SHP77 (cell line): Measurements from ENCODE around the gene FHIT.

Experiments
- DNase-seq, 2 experiments: peaks; one replicate each; lab custom pipeline; 2025; lab: John Stamatoyannopoulos, UW

FHIT gene

GRCh38 chr3:61251174-61251972, at the start of gene FHIT:
TSS of gene FHIT (minus strand) at chr3:61251452.
- peak; percentile 95 to 96 for DNase-seq

- DNase-seq: no peak
Measured at GRCh38 chr3:61300786-61301185, 49.5 kb upstream of the FHIT start.

GRCh38 chr3:61300006-61300380, 48.7 kb upstream of the FHIT start:
- no peak for DNase-seq

GRCh38 chr3:61299343-61300005, 48.2 kb upstream of the FHIT start:
- DNase-seq: no peak

GRCh38 chr3:61297821-61298220, 46.6 kb upstream of the FHIT start:
- no peak for DNase-seq

GRCh38 chr3:61288446-61288845, 37.2 kb upstream of the FHIT start:
- no peak for DNase-seq

GRCh38 chr3:61283876-61284275, 32.6 kb upstream of the FHIT start:
- DNase-seq: no peak

GRCh38 chr3:61278713-61279112, 27.5 kb upstream of the FHIT start:
- no peak for DNase-seq

GRCh38 chr3:61277411-61277810, 26.2 kb upstream of the FHIT start:
- DNase-seq: no peak

- DNase-seq: no peak
Measured at GRCh38 chr3:61269435-61269834, 18.2 kb upstream of the FHIT start.

GRCh38 chr3:61268644-61269043, 17.4 kb upstream of the FHIT start:
- DNase-seq: no peak

- no peak for DNase-seq
Measured at GRCh38 chr3:61264281-61264680, 13.0 kb upstream of the FHIT start.

- no peak for DNase-seq
Measured at GRCh38 chr3:61257148-61257547, 5.9 kb upstream of the FHIT start.

- no peak for DNase-seq
Measured at GRCh38 chr3:61253756-61254155, 2.5 kb upstream of the FHIT start.

- no peak for DNase-seq
Measured at GRCh38 chr3:61252836-61253235, 1.6 kb upstream of the FHIT start.

- DNase-seq: peak; percentile 9 to 46
Measured at GRCh38 chr3:61250784-61251173, 473 bp downstream of the FHIT start.

- no peak for DNase-seq
Measured at GRCh38 chr3:61248496-61248895, 2.8 kb downstream of the FHIT start.

GRCh38 chr3:61247191-61247590, 4.1 kb downstream of the FHIT start:
- DNase-seq: no peak

- DNase-seq: peak; percentile 84 to 90
Measured at GRCh38 chr3:61239871-61240270, 11.4 kb downstream of the FHIT start.

GRCh38 chr3:61237858-61238257, 13.4 kb downstream of the FHIT start:
- DNase-seq: no peak

- DNase-seq: no peak
Measured at GRCh38 chr3:61236556-61236955, 14.7 kb downstream of the FHIT start.

- no peak for DNase-seq
Measured at GRCh38 chr3:61233746-61234145, 17.5 kb downstream of the FHIT start.

GRCh38 chr3:61231693-61232092, 19.6 kb downstream of the FHIT start:
- DNase-seq: no peak

- DNase-seq: no peak
Measured at GRCh38 chr3:61227799-61228198, 23.5 kb downstream of the FHIT start.
